AG04450 (cell line): Measurements from ENCODE around the gene CCDC137. TPM values are rescaled to one million over a fixed set of nuclear protein-coding genes. Genes with fewer than 3 reads are reported as not detected.

Experiments used
- CTCF ChIA-PET: fragments of 300-600, 350-600 bp; formaldehyde crosslinking; extraction: SDS; loops from one replicate; lab custom pipeline; 2022; ENCODE audit warnings: antibody characterized with exemption, inconsistent platforms; lab: Charles Lee
- POLR2A ChIA-PET: fragments of 350-600 bp; formaldehyde crosslinking; extraction: SDS; loops from one replicate; lab custom pipeline; 2021; ENCODE audit warnings: antibody characterized with exemption, inconsistent platforms; lab: Yijun Ruan, JAX
- DNase-seq: peaks from one replicate; pipeline ENCODE4 v3.0.0-alpha.2; 2011; ENCODE audit warnings: low read depth, low spot score
- H3K27ac ChIP-seq: one replicate; pipeline ENCODE4 v1.5.1; 2012; ENCODE audit warnings: low read depth, low read length, control low read depth
- H3K27me3 ChIP-seq: one replicate; pipeline ENCODE4 v1.6.0; 2012; ENCODE audit warnings: low read length; ENCODE audit not compliant: control insufficient read depth, insufficient read depth
- H3K4me3 ChIP-seq: 2 replicates; pipeline ENCODE4 v1.5.1; 2011; ENCODE audit warnings: mild to moderate bottlenecking, low read depth, low read length, control low read depth
- H3K9me3 ChIP-seq: 2 replicates; pipeline ENCODE4 v1.5.1; 2012; ENCODE audit warnings: low read length; ENCODE audit not compliant: control insufficient read depth, insufficient read depth
- CTCF ChIP-seq: IDR thresholded peaks from 2 replicates; pipeline ENCODE4 v1.5.1; 2011; ENCODE audit warnings: low read depth, low read length, control low read depth, inconsistent platforms
- polyA plus RNA-seq: library from polyadenylated mRNA; depleted of rRNA; stranded (reverse); fragments of >200 nt; gene quantifications from 2 replicates; pipeline ENCODE4 v1.2.3, GENCODE V29; 2011

CCDC137 gene
- polyA plus RNA-seq, 1 experiment: 10.7 TPM

GRCh38 chr17:81706757-81707624, 40.5 kb downstream of the CCDC137 start:
- CTCF ChIA-PET: no interaction called here
- POLR2A ChIA-PET: no interaction called here

GRCh38 chr17:81707725-81708646, 41.4 kb downstream of the CCDC137 start:
- no peak for DNase-seq
- no peak for TF ChIP-seq CTCF
- Histone ChIP-seq H3K27me3 (no peaks in the 10 kb centered on the region), H3K9me3 (no peaks in the 10 kb centered on the region; the same call in 1 of the 2 replicates), H3K4me3 (no peak overlapping the region), H3K27ac (no peak overlapping the region)
- ChIA-PET POLR2A (no interaction called here), CTCF (no interaction called here)

More at GRCh38 chr17:81706757-81707624, 40.5 kb downstream of the CCDC137 start:
- TF ChIP-seq CTCF: no peak
- no peaks in the 10 kb centered on the region for H3K27me3 ChIP-seq
- no peak for DNase-seq
- no peaks in the 10 kb centered on the region; the same call in 1 of the 2 replicates for H3K9me3 ChIP-seq
- no peak overlapping the region for H3K4me3 ChIP-seq
- H3K27ac ChIP-seq: no peak overlapping the region

DNA sequence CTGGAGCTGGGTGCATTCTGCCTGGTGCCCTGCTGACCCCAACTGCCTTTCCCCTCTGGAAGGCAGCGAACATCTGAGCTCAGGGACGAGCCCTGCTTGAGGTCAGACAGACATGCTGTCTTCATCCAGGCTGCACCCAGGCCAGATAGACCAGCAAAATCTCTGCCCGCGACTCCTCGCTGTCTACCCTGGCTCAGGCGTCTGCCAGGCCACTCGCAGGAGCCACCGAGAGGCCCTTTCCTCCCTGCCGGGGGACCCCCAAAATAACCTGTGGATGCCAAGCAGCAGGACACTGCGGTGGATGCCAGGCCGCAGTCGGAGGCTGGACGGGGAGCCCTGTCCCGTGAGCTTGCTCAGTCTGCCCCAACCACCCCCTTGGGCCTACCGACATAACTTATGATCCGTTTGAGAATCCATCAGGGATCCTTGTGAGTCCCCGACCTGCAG, 42.2 kb downstream of the CCDC137 start:
- ChIA-PET CTCF (no interaction called here), POLR2A (interaction anchor here (0.8 kb wide), 1 partner anchor 152 kb away, joined by 4 read pairs; the partner anchor contains the start of gene P4HB)
- Histone ChIP-seq H3K4me3 (no peak overlapping the region), H3K27me3 (no peaks in the 10 kb centered on the region), H3K27ac (no peak overlapping the region), H3K9me3 (no peaks in the 10 kb centered on the region)
- DNase-seq: no peak
- no peak for TF ChIP-seq CTCF

- TF ChIP-seq CTCF: no peak
- Histone ChIP-seq H3K27ac (no peak overlapping the region), H3K4me3 (no peak overlapping the region), H3K27me3 (no peaks in the 10 kb centered on the region), H3K9me3 (no peaks in the 10 kb centered on the region)
- no peak for DNase-seq
- ChIA-PET CTCF (no interaction called here), POLR2A (interaction anchor here (0.9 to 1.2 kb wide), 2 partner anchors 8 to 27 kb away, joined by 3 to 6 read pairs; partner anchors contain the start of genes ARL16, HGS and MRPL12)
Observed at GRCh38 chr17:81710514-81711308, 44.2 kb downstream of the CCDC137 start.
